Thyroid gland (tissue), 4 donors: Measurements from ENCODE around the gene NOX4. TPM values are rescaled to one million over a fixed set of nuclear protein-coding genes. Genes with fewer than 3 reads are reported as not detected.
"Not testable (repeated sequence)": the region's sequence is repeated elsewhere in the genome, so short reads cannot be mapped to it uniquely, and the experiment has no call there.

ENCODE experiments used
- DNase-seq, 2 donors: peaks; one replicate each; pipeline ENCODE4 v3.0.0-alpha.2; 2019
- H3K27ac ChIP-seq, 3 donors: fragments of 200-600 bp; sonication (generic); 1 replicate in 2 of 3; 2 replicates in 1 of 3; pipeline ENCODE4 v1.5.1; 2016 to 2019; ENCODE audit warnings: mild to moderate bottlenecking in 1 of 3, moderate library complexity in 1 of 3
- H3K27me3 ChIP-seq: fragments of 200-600 bp; sonication (generic); one replicate; pipeline ENCODE4 v1.5.1; 2019
- H3K36me3 ChIP-seq, 2 donors: fragments of 200-600 bp; sonication (generic); one replicate each; pipeline ENCODE4 v1.5.1; 2016 to 2019
- H3K4me1 ChIP-seq, 2 donors: fragments of 200-600 bp; sonication (generic); one replicate each; pipeline ENCODE4 v1.5.1; 2017 to 2019
- H3K4me3 ChIP-seq, 3 donors: fragments of 200-600 bp; sonication (generic); replicated peaks in 1 of 3; 1 replicate in 2 of 3; 2 replicates in 1 of 3; pipeline ENCODE4 v1.5.1; 2016; ENCODE audit warnings: mild to moderate bottlenecking in 1 of 3
- H3K9me3 ChIP-seq: fragments of 200-600 bp; sonication (generic); one replicate; pipeline ENCODE4 v1.5.1; 2017
- POLR2A ChIP-seq, 2 donors: fragments of 450-650 bp; IDR thresholded peaks; one replicate each; pipeline ENCODE4 v1.6.1; 2017; ENCODE audit warnings: antibody characterized with exemption in 2 of 2, mild to moderate bottlenecking in 2 of 2, moderate library complexity in 1 of 2
- WGBS, 2 donors: methylation state at CpG; one replicate each; pipeline ENCODE4 v1.1.5; 2017; 5-methylcytosine and 5-hydroxymethylcytosine counted together
- intact Hi-C: fragments of 100-400 bp; cut with DNase I; formaldehyde crosslinking; loops from one replicate; pipeline ENCODE4 v1.15.1; 2023
- total RNA-seq, 4 donors: library from RNA; depleted of rRNA; stranded (reverse); fragments of >200 nt; gene quantifications; one replicate each; pipeline ENCODE4 v1.2.3, GENCODE V29; 2016
- TF ChIP-seq, protein P1 (sequence below), 6 experiments: fragments of 200-600 bp in 3 of 6; fragments of 450-650 bp in 3 of 6; sonication (generic) in 3 of 6; IDR thresholded peaks; one replicate each; pipeline ENCODE4 v1.5.1; 2016 to 2019; ENCODE audit warnings: antibody characterized with exemption in 6 of 6, mild to moderate bottlenecking in 2 of 6, inconsistent platforms in 1 of 6, moderate library complexity in 1 of 6

Gene NOX4
- total RNA-seq, 4 donors from 2014 or later = 2.3 to 35.9 (median 17.6) TPM

DNA sequence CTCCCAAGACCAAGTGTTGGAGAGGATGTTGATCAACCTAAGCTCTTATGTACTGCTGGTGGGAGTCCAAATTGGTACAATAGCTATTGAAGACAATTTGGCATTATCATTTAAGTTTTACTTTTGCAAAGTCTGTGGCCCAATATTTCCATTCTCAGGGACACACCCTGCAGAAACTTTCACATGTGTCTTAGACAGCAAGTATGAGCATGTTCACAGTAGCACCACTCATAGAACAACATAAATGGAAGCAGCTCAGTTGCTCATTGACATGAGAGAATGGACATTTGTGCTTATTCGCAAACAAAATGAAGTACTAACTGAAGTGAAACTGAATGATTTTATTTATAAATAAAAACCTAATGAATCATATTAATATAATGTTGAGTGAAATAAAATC lies 135.5 kb downstream of the NOX4 start:
- intact Hi-C loops = no loop called here
- Histone ChIP-seq H3K27me3 (no peaks in the 10 kb centered on the region), H3K36me3 (no peaks in the 10 kb centered on the region), H3K4me1 (no peaks in the 10 kb centered on the region), H3K27ac (no peak overlapping the region), H3K4me3 (no peak overlapping the region), H3K9me3 (no peaks in the 10 kb centered on the region)
- 96 to 98% methylated on average over 1 of the region's 1 CpG for WGBS, 2 donors
- TF ChIP-seq, protein P1, sequence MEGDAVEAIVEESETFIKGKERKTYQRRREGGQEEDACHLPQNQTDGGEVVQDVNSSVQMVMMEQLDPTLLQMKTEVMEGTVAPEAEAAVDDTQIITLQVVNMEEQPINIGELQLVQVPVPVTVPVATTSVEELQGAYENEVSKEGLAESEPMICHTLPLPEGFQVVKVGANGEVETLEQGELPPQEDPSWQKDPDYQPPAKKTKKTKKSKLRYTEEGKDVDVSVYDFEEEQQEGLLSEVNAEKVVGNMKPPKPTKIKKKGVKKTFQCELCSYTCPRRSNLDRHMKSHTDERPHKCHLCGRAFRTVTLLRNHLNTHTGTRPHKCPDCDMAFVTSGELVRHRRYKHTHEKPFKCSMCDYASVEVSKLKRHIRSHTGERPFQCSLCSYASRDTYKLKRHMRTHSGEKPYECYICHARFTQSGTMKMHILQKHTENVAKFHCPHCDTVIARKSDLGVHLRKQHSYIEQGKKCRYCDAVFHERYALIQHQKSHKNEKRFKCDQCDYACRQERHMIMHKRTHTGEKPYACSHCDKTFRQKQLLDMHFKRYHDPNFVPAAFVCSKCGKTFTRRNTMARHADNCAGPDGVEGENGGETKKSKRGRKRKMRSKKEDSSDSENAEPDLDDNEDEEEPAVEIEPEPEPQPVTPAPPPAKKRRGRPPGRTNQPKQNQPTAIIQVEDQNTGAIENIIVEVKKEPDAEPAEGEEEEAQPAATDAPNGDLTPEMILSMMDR (IDR thresholded peaks at IDR 0.05) = no peak
- no peak for TF ChIP-seq POLR2A (IDR thresholded peaks at IDR 0.05)
- no peak for DNase-seq

GRCh38 chr11:89354513-89354912 lies 136.7 kb downstream of the NOX4 start:
- H3K27ac ChIP-seq, H3K9me3 ChIP-seq, H3K36me3 ChIP-seq, DNase-seq, H3K27me3 ChIP-seq, H3K4me1 ChIP-seq, H3K4me3 ChIP-seq, intact Hi-C loops: not testable (repeated sequence)
- 90% methylated on average over 2 of the region's 2 CpGs for WGBS, 2 donors

DNA sequence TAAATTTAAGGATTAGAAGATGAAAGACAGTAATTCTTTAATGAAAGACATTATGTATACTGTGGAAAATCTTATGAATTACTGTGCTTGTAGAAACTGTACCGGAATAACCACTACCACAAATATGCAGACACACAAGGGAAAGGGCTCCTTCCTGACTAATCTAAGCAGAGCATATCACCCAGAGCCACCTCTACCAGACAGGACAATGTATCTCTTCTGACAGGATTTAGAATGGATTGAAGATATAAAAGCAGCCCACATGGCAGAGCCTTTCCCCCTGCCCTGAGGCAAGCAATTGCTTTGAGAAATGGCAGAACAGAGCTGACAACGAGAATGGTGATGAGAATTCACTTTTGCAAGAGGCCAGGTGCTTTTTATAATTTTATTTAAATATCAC lies 144.1 kb downstream of the NOX4 start:
- Histone ChIP-seq H3K4me3 (no peak overlapping the region), H3K27ac (no peak overlapping the region), H3K4me1 (no peaks in the 10 kb centered on the region), H3K27me3 (no peaks in the 10 kb centered on the region), H3K36me3 (no peaks in the 10 kb centered on the region), H3K9me3 (no peaks in the 10 kb centered on the region)
- TF ChIP-seq POLR2A (IDR thresholded peaks at IDR 0.05) = no peak
- TF ChIP-seq, protein P1 (IDR thresholded peaks at IDR 0.05) = no peak
- no peak for DNase-seq
- 79 to 84% methylated on average over 2 of the region's 2 CpGs for WGBS, 2 donors
- intact Hi-C loops = no loop called here

DNA sequence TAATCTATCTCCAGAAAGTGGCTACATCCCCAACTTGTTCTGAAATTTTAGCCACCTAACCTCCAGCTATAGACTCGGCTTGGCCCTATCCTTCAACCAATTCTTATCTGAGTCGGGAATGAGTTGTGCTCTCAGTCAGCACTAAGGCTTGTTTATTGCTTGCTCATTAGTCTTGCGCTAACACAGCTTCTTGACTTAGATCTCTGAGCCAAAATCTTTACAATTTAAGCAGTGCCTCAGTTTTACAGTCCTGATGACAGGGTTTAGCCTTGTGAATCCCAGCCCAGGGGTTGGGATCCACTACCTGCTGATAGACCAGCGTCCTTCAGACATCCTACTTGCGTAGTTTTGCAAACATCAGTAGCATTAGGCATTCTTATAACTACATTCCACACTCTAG lies 144.6 kb downstream of the NOX4 start:
- Histone ChIP-seq H3K4me1 (no peaks in the 10 kb centered on the region), H3K9me3 (no peaks in the 10 kb centered on the region), H3K36me3 (no peaks in the 10 kb centered on the region), H3K27ac (no peak overlapping the region), H3K27me3 (no peaks in the 10 kb centered on the region), H3K4me3 (no peak overlapping the region)
- no peak for DNase-seq
- 83 to 87% methylated on average over 5 of the region's 5 CpGs for WGBS, 2 donors
- TF ChIP-seq, protein P1 (IDR thresholded peaks at IDR 0.05) = no peak
- no peak for TF ChIP-seq POLR2A (IDR thresholded peaks at IDR 0.05)
- intact Hi-C loops = no loop called here

DNA sequence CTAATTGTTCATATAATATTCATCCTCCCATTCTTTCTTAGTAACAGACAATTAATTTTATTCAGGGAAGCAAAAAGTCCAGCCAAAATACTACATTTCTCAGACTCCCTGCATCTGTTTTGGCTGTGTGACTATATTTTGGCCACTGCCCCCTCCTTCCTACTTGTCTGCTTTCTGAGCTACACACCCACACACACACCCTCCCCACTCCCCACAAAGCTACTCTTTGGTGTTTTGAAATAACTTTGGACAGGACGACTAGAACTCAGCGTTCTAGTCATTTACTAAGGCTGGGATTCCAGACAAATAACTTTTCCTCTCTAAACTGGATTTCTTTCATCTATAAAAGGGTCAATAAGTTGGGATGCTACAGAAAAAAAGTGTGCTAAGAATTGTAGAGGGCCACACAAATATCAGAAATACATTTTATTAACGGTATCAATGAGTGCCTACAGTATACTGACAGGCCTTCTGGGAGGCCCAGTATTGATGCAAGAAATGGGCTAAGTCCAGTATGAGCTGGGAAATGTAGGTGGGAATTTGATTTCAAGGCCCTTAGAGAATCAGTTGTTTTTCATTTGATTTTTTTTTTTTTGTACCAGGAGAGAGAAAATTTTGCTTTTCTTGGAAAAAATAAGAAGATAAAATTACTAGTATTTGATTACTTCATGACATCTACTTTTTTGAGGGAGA lies 148.1 kb downstream of the NOX4 start:
- H3K9me3 ChIP-seq, H3K4me3 ChIP-seq, intact Hi-C loops, H3K27ac ChIP-seq, H3K27me3 ChIP-seq, H3K36me3 ChIP-seq, H3K4me1 ChIP-seq: not testable (repeated sequence)
- WGBS, 2 donors = 43 to 45% methylated on average over 3 of the region's 3 CpGs
- peak in 1 of 2 donors; percentile 9 for DNase-seq

DNA sequence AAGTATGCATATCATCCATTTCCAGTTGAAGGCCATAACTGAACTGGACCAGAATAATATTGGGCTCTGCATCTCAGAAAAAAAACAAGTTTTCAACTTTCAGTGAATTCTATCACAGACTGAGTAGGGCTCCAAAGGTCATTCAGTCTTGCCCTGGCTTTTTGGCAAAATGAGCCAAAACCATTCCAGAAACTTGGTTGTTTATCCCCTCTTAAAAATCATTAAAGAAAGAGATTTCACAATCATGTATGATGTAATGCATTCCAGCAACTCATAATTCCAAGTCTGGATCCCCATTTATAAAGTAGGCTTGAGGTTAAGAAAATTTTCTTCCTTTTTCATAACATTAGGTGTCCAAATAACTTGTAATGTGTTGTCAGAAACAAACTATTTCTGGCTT lies 150.7 kb downstream of the NOX4 start:
- H3K9me3 ChIP-seq, H3K36me3 ChIP-seq, H3K27me3 ChIP-seq, intact Hi-C loops, H3K4me1 ChIP-seq, H3K4me3 ChIP-seq, DNase-seq, H3K27ac ChIP-seq: not testable (repeated sequence)

- H3K36me3 ChIP-seq, H3K4me3 ChIP-seq, H3K4me1 ChIP-seq, intact Hi-C loops, H3K27me3 ChIP-seq, DNase-seq, H3K9me3 ChIP-seq, H3K27ac ChIP-seq: not testable (repeated sequence)
- WGBS, 2 donors = 55 to 62% methylated on average over 2 of the region's 2 CpGs
Measured at GRCh38 chr11:89338073-89338472, 153.1 kb downstream of the NOX4 start.

DNA sequence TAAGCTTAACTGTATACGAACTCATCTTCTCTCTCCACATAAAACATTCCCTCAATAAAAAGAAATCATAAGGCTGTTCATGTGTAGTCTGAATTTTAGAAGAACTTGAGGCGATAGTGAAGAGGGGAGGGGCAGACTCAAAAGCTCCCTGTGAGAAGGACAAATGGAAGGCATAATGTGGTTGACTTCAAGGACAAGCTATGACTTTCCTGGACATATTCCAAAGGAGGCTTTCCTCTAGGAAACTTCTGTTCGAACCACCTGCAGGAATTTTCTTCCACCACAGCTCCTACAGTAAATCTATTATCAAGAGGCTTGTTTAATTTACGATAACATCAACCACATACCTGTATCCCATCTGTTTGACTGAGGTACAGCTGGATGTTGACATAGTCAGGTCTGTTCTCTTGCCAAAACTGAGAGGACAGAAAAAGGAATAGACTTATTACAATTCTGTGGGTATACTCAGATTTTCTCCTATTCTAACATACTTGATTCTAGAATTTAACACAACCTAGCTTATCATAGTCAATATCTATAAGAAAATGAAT lies 154.0 kb downstream of the NOX4 start:
- H3K27me3 ChIP-seq, H3K4me3 ChIP-seq, H3K36me3 ChIP-seq, H3K4me1 ChIP-seq, intact Hi-C loops, H3K27ac ChIP-seq, DNase-seq, H3K9me3 ChIP-seq: not testable (repeated sequence)
- 66 to 71% methylated on average over 4 of the region's 4 CpGs for WGBS, 2 donors
